GM13977 (cell line): ENCODE results near the gene MLLT3.

Experiments used
- DNase-seq: peaks from one replicate; pipeline ENCODE4 v3.0.0; 2012; ENCODE audit warnings: low spot score
- in situ Hi-C: fragments of 300-500 bp; cut with MboI; formaldehyde crosslinking; loops from one replicate; pipeline ENCODE4 v1.12.0; 2022; ENCODE audit warnings: low sequenced_read_pairs, low pct_unique_long_range_greater_than_20kb, mixed read lengths, inconsistent platforms; ENCODE audit not compliant: unreplicated experiment
- TF ChIP-seq, protein P1 (sequence below): IDR thresholded peaks from 2 replicates; pipeline ENCODE4 v1.5.1; 2012; ENCODE audit warnings: mild to moderate bottlenecking, control low read depth; ENCODE audit not compliant: insufficient read depth; ENCODE audit errors: extremely low read depth, missing control alignments

Gene MLLT3

DNA sequence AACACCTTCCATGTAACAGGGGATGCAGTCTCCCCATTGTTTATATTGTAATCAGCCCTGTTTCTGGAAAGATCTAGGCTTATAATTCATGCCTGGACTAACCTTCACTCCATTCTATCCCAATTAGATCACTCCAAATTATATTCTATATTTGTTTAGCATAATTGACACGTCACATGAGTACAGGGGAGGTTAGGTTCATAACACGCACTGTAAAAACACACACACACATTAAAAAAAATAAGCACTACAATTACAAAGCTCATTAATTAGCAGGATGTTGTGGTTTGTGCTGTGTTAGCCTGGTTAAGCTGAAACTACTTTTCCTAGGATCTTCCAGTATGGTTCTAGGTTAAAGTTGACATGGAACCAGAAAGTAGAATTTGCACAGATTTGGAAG lies 126.0 kb downstream of the MLLT3 start:
- DNase-seq: no peak
- TF ChIP-seq, protein P1, sequence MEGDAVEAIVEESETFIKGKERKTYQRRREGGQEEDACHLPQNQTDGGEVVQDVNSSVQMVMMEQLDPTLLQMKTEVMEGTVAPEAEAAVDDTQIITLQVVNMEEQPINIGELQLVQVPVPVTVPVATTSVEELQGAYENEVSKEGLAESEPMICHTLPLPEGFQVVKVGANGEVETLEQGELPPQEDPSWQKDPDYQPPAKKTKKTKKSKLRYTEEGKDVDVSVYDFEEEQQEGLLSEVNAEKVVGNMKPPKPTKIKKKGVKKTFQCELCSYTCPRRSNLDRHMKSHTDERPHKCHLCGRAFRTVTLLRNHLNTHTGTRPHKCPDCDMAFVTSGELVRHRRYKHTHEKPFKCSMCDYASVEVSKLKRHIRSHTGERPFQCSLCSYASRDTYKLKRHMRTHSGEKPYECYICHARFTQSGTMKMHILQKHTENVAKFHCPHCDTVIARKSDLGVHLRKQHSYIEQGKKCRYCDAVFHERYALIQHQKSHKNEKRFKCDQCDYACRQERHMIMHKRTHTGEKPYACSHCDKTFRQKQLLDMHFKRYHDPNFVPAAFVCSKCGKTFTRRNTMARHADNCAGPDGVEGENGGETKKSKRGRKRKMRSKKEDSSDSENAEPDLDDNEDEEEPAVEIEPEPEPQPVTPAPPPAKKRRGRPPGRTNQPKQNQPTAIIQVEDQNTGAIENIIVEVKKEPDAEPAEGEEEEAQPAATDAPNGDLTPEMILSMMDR: no peak

DNA sequence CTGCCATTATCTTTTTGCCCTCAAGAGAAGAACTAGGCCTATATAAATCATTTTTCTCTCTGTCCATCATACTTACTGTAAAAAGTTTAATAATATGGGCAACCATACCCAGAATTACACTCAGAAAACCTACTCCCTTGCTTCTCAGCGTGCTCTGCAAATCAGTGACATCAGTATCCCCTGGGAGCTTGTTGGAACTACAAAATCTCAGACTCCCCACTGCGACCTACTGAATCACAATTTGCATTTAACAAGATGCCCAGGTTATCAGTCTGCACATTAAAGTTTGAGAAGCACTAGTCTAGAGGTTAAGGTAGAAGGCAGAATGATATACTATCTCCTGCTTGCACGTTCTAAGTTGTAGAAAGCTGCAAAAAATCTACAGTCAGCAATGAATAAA lies 127.2 kb downstream of the MLLT3 start:
- TF ChIP-seq, protein P1: no peak
- DNase-seq: no peak
- in situ Hi-C loops: no loop called here

More for the DNA sequence above, 126.0 kb downstream of the MLLT3 start:
- in situ Hi-C loops: no loop called here

DNA sequence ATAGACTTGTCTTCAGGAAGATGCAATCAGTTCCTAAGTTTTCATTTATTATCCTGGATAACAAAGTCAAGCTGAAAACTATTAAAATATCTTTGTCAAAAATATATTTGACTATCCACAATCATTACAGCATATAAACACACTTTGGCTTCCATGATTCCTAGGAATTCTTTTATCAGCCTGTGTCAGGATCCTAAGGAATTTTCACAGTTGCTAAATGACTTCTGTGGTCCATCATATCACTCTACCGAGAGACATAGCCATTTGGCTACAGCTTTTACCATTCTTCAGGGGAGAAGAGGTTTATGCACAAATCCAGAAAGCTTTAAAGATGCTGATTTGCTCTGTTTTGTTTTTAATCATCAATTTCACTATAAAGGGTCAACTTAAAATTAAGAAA lies 128.3 kb downstream of the MLLT3 start:
- in situ Hi-C loops: no loop called here
- TF ChIP-seq, protein P1: no peak
- no peak for DNase-seq

DNA sequence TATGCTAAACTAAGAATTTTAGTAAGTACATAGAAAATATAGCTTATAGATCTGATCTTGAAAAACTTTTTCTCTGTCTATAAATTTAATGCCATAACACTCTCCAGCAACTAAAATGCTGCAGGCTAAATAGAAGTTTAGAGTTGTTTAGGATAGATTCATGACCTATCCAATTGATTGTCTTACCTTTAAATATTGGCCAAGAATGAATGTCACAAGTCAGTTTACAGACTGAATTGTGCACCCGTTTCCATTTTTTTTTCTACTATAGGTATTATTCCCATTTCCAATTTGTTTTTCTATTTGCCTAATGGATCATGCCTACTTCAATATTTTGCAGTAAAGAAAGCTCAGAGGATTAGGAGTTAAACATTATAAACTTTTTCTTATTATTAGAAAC lies 129.5 kb downstream of the MLLT3 start:
- TF ChIP-seq, protein P1: no peak
- in situ Hi-C loops: no loop called here
- no peak for DNase-seq

DNA sequence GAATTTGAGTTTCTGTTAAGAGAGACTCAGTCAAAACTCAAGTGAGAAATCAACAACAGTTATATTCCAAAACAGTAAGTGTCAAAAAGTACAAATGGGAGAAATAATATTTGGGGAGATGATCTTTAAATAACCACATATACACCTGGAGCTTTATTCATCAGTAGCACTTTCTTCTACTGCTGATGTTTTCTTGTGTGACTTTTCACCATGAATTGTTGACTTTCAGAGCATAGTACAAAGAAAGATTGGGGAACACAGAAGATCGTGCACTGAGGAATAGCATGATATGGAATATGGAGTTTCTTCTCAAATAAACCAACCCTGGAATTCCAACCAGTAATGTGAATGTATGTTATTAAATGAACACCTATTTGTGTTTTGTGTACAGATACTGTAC lies 130.7 kb downstream of the MLLT3 start:
- TF ChIP-seq, protein P1: no peak
- in situ Hi-C loops: no loop called here
- DNase-seq: no peak

DNA sequence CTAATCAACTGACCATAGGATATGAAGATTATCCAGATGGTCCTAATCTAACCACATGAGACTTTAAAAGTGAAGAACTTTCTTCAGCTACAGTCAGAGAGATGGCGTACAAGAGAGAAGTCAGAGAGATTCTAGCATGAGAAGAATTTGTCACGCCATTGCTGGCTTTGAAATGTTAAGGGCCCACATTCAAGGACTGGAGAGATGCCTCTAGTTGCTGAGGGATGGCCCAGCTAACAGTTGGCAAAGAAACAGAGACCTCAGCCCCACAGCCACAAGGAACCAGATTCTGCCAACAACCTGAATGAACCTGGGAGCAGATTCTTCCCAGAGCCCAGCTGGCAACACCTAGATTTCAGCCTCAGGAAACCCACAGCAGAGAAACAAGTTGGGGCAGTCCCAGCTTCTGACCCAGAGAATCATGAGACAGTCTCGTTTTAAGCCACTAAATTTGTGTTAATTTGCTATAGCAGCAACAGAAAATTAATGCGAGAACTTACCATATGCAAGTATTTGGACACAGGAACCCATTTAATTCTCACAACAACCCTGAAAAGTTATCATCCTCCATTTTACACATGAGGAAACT lies 132.0 kb downstream of the MLLT3 start:
- DNase-seq: no peak
- in situ Hi-C loops: no loop called here
- TF ChIP-seq, protein P1: no peak
